DMS53 treated with DMSO at 0.1 percent for 48 hours (cell line): ENCODE measurements around the gene DUSP16.
A peak's percentile ranks its signal among the peaks of the same experiment; 100 is the strongest.
"Not testable (repeated sequence)": the region's sequence is repeated elsewhere in the genome, so short reads cannot be mapped to it uniquely, and the experiment has no call there.

ENCODE experiments used
- DNase-seq: peaks from one replicate; lab custom pipeline; 2025; ENCODE audit not compliant: unreplicated experiment; lab: John Stamatoyannopoulos, UW

DUSP16 gene

DNA sequence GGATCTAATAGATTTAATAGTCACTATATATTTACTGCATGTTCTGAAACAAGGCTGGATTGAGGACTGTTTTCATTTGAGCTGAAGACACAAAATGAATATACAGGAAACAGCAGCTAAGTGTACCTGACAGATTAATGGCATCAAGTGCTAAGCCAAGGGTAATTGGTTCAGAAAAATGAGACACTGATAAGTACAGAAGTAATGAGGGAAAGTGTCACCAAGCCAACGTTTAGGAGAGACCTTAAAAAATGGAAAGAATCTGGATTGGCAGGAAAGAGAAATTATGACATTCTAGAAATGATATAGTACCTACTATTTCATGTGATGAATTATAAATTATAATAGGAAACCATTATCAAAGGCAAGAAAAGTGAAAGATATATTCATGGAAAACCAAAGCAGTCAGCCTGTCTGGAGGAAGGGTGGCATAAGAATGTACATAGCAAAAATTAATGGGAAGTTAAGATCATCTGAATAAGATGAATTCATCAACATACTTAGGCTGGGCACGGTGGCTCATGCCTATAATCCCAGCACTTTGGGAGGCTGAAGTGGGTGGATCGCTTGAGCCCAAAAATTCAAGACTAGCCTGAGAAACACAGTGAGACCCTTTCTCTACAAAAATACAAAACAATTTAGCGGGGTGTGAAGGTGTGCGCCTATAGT is 21.0 kb upstream of the DUSP16 start:
- no peak for DNase-seq

GRCh38 chr12:12582895-12583303 is 20.2 kb upstream of the DUSP16 start:
- DNase-seq = no peak

DNA sequence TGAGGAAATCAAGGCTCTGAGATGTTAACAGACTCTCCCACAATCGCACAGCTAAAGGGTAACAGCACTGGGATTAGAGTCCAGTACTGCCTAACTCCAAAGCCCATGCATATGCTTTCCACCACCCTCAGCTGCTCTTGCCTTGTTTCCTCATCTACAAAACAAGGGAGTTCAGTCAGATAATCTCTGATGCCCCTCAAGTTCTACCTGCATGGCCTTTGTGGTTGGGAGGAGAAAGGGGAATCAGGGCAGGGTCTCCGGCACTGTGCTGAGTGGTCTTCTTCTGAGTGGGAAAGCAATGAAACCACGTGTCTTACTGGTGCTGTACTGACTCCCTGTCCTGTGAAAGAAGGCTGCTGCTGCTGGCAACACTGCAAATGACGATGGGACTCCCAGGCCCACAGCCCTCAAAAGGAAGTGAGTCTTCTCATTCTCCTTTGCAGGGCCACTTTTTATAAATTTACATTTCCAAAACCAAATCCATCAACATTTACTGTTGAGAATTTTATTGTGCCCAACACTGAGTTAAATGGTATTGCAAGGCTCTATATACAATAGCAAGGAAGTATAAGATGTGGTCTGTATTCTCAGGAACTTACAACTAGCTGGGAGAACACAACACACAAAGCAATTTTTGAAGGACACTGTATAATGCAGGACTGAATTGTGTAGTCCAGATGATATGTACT is 19.7 kb upstream of the DUSP16 start:
- no peak for DNase-seq

DNA sequence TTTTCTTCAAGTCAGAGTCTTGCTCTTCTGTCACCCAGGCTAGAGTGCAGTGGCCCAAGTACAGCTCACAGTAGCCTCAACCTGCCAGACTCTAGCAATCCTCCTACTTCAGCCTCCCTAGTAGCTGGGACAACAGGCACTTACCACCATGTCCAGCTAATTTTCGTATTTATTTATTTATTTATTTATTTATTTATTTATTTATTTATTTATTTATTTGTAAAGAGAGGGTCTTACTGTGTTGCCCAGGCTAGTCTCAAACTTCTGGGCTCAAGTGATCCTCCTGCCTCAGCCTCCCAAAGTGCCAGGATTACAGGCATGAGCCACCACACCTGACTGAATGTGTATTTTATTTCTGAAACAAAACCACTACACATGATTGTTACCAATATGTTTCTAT is 18.1 kb upstream of the DUSP16 start:
- DNase-seq = not testable (repeated sequence)

DNA sequence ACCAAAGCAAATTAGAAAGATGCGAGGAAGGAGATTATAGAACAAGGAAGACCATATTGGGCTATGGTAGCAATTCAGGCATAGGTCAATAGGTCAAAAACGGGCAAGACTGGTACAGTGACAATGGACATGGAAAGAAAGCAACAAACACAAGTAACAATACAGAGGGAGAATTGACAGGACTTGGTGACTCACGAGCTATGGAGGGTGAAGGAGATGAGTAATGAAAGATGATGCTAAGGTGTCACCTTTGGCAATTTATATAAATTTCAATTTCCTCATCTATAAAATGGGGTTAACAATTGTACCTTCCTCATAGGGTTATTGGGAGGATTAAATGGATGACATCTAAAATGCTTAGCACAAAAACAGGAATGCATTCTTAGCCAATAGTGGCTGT is 15.1 kb upstream of the DUSP16 start:
- no peak for DNase-seq

GRCh38 chr12:12572659-12573058 is 10.0 kb upstream of the DUSP16 start:
- DNase-seq = no peak

DNA sequence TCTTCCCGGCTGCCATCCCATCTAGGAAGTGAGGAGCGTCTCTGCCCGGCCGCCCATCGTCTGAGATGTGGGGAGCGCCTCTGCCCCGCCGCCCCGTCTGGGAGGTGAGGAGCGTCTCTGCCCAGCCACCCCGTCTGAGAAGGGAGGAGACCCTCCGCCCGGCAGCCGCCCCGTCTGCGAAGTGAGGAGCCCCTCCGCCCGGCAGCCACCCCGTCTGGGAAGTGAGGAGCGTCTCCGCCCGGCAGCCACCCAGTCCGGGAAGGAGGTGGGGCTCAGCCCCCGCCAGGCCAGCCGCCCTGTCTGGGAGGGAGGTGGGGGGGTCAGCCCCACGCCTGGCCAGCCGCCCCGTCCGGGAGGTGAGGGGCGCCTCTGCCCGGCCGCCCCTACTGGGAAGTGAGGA is 3.3 kb upstream of the DUSP16 start:
- DNase-seq = not testable (repeated sequence)

GRCh38 chr12:12564911-12565310 is 2.2 kb upstream of the DUSP16 start:
- no peak for DNase-seq

GRCh38 chr12:12563290-12563928 is 746 bp upstream of the DUSP16 start:
- peak; percentile 48 for DNase-seq

- DNase-seq = peak; percentile 36
Measured at GRCh38 chr12:12562016-12562483, 613 bp downstream of the DUSP16 start.

- peak; percentile 72 for DNase-seq
Measured at GRCh38 chr12:12561371-12562015, 1.2 kb downstream of the DUSP16 start.

DNA sequence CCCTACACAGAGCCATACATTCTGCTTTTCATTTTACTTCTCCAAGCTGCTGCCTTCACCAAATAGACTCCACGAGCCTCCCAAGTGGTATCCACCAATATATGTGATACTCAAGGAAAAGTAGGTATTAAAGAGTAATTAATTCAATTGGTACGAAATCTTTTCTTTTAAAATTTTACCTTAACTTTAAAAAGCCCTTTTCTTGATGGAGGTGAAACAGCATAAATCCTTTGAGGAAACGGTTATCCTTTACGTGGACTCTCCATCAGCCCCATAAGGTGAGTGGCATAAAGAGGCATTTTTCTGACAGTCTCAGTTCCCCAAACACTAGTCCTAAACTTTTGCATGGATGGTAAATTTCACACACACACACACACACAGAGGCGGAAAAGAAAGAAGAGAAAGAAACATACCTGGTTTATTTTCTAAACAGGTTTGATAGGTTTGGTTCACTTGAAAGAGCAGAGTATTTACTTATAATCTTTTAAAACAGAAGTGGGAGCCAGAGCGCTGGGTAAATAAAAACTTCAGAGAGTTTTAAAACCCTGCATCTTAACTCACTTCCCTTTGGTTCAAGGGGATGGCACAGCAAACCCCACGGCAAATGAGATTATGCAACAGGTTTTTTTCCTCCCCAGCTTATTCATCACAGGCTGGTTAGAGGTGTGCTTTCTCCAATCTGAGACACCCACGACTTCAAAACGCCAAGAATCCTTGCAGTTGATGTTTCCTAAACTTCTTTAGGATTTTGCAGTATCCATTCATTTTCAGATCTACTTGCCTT is 1.9 kb downstream of the DUSP16 start:
- DNase-seq = peak; percentile 90

GRCh38 chr12:12559719-12560296 is 2.9 kb downstream of the DUSP16 start:
- DNase-seq = no peak

GRCh38 chr12:12558291-12558690 is 4.4 kb downstream of the DUSP16 start:
- no peak for DNase-seq

DNA sequence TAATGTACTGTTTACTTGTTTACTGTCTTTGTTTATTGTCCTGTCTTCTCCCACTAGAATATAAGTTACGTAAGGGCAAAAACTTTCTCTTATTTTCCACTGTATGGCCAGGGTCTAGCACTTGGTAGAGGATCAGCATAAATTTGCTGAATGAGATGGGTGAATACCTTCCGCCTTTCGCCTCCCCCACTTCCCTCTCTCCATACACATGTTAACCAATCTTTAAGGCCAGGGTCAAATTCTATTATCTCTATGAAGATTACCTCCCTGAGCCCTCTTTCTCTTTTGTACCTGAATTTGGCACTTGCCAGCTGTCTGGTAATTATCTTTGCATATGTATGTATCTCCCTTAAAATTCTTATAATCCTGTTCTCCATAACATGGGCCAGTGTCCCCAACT is 4.9 kb downstream of the DUSP16 start:
- no peak for DNase-seq

DNA sequence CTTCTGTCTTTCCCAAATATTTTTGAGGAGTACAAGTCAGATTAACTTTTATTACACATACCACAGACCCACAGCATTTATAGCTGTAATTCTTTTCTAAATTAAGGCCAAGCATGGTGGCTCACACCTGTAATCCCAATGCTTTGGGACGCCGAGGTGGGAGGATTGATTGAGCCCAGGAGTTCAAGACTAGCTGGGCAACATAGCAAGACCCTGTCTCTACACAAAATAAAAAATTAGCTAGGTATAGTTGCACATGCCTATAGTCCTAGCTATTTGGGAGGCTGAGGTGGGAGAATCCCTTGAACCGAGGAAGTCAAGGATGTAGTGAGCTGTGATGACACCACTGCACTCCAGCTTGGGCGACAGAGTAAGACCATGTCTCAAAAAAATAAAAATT is 7.0 kb downstream of the DUSP16 start:
- DNase-seq = no peak

DNA sequence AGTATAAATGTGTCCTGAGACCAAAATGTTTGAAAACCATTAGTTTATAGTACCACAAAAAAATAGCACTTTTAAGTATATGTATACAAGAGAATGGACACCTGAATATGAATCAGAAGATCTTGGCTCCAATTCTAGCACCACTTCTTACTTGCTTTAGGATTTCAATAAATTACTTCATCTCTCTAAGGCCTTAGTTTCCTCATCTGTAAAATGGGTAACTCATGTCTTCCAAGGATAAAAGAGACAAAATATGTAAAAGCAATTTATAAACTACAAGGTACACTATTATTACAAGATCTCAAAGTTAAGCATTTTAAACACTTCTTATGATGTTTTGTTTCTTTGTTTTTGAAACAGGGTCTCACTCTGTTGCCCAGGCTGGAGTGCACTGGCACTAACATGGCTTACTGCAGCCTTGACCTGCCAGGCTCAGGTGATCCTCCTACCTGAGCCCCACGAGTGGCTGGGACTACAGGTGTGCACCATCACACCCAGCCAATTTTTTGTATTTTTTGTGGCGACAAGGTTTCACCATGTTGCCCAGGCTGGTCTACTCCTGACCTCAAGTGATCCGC is 9.4 kb downstream of the DUSP16 start:
- no peak for DNase-seq

- DNase-seq = no peak
Measured at GRCh38 chr12:12551115-12551514, 11.5 kb downstream of the DUSP16 start.

DNA sequence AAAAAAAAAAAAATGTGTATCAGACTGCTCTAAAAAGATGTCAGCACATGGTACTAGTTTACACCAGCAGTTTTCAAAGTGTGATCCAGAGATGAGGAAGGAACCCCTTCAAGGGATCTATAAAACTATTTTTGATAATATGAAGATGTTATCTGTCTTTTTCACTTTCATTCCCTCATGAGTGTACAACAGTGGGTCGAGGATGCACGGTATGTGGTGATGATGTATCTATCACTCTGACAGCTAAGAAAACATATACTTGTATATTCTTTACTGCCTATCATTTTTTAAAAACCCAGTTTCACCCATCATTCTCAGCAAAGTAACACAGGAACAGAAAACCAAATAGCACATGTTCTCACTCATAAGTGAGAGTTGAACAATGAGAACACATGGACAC is 12.4 kb downstream of the DUSP16 start:
- no peak for DNase-seq

- no peak for DNase-seq
Measured at GRCh38 chr12:12549426-12549825, 13.2 kb downstream of the DUSP16 start.
